HG03108 (cell line): ENCODE data around the gene SLC24A4.

ENCODE experiments used
- ATAC-seq: cut with Tn5 transposase; IDR thresholded peaks from one replicate; pipeline ENCODE4 v1.9.1; 2021; ENCODE audit warnings: moderate library complexity; ENCODE audit not compliant: unreplicated experiment

SLC24A4 gene

DNA sequence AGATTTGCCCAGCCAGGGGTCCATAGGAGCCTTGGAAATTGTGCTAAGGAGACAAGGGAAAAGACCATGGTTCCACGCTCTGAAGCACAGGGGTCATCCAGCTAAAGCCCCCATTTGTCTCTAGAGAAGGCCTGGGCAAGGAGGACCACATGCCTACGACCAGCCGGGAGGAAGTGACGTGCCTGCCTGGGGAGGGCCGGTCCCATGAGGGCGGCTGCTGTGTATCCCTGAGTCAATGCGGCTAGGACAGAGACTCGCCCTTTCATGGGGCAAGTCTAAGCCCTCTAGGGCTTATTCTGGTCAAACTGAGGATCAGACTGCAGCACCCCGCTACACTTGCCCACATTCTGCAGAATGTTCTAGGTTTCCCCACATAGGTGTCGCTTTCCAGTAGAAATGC, 170.1 kb downstream of the SLC24A4 start:
- no peak for ATAC-seq

DNA sequence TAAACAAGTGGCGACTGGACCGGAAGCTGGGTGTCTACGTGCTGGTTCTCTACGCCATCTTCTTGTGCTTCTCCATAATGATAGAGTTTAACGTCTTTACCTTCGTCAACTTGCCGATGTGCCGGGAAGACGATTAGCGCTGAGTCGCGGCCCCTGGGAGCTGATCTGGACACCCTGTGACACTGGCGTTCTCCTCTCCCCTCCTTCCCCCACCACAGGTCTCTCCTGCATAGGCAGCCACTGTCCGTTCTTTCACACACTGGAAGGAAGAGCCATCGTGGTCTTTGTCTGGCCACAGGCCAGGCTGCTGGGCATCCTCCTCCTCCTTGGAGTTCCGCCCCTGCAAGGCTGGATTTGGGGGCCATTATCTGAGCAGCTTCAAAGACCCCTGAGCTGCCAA, 170.5 kb downstream of the SLC24A4 start:
- no peak for ATAC-seq

DNA sequence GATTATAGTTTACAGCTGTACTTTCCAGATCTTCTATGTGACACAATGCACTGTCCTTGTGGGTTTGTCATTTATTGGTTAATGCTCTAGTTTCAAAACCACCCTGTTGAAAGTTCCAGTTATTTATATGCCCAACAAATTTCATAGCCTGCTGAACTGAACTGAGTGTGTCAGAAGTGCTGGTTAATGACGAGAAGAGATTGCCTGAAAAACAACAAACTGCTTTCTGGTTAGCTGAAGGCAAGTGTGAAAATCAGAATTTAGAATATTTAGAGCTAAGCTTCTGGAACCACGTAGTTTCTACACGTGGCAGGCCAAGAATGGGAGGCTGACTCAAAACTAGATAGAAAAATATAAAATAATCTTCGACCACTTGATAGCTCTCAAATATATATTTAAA, 171.5 kb downstream of the SLC24A4 start:
- ATAC-seq = no peak

DNA sequence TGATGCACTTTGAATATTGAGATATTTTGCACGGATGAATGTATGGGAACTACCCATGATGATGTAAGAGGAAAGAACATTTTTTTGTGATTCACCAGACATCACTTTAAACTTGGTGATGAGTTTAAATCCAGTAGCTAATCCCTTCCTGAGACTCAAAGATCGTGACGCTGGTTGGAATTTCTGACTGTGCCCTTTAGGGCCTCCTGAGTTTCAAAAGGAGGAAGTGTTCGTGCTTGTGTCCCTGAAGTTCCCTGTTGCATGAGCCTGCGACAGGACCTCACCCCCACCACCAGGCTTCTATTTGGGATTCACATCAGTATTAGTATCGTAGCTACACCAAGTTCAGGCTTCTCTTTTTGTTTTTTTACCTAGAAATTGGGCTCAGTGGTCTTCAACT, 172.1 kb downstream of the SLC24A4 start:
- no peak for ATAC-seq

DNA sequence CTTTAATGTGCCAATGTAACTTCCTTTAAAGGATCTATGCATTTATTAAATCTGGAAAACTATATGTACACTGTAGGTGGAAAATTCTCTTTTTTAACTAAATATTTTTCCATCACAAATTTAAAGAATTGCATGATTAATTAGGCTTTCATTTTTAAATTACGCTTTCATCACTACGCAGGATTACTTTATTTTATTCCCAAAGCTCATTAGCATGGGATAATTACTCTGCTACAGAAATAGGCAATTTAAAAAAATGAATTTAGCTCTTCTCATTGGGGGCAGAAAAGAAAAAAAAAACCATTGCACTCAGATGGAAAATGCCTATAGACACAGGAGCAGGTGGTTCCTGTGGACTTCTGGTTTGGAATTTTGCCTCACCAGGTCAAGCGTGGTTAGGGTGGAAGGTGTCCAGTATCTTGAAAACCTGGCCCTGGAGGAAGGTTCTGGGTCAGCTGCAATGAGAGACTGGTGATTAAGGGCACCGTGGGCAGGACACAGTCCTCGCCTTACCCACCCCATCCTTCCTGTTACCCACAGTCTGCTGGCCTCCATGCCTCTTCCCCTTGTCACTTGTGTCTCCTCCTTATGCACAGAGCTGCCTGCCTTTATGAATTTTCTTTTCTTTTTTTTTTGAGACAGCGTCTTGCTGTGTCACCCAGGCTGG, 173.4 kb downstream of the SLC24A4 start:
- ATAC-seq = no peak

DNA sequence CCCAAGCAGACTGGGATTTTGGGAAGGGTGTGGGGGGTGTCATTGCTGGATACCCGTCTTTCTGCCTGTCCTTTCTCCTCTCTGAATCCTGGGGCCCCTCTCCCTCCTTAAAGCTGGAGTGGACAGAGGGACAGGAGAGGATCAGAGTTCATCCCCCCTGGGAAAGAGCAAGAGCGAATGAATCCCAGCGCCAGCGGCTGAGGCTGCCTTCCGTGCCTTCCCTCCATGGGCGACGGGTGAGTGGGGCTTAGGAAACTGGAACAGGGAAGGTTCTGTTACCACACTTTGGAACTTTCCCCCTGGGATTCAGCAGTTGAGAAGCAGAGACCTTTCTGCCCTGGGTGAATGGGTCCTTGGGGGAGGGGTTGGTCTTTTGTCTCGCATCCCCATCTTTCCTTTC, 174.4 kb downstream of the SLC24A4 start:
- no peak for ATAC-seq

DNA sequence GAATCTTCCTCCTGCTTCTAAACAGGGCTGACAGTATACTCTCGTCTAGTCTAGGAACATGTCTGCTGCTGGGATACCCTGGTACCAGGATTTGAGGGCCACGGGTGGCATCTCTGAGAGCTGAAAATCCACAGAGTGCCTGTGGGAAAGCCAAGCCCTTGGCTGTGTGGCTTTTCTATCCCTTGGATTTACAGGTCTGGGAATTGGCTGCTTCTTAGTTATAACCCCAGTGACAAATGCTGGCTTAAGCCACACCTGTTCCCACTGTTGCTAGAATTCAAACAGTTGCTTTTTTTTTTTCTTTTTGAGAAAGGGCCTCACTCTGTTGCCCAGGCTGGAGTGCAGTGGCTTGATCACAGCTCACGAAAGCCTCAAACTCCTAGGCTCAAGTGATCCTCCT, 176.3 kb downstream of the SLC24A4 start:
- ATAC-seq = no peak

DNA sequence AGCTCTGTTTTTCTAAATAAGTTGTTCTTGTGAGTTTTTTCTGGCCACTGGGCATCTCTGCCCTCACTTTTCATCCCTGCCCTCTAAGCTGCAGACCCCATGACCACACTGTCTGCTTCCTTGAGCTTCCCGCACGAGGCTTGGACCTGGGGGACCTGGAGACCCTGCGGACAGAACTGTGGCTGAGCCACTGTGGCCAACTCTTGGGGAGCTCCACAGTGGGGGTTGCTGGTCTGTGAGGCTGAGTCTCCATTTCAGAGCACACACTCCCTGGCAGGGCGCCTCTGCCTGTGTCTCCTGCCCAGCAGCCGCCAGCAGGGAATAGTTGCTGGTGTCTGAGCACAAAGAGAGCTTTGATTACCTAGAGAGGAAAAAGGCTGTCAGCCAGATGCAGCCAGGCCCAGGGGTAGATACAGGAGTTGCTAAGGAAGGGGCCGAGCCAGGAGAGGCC, 177.6 kb downstream of the SLC24A4 start:
- no peak for ATAC-seq

DNA sequence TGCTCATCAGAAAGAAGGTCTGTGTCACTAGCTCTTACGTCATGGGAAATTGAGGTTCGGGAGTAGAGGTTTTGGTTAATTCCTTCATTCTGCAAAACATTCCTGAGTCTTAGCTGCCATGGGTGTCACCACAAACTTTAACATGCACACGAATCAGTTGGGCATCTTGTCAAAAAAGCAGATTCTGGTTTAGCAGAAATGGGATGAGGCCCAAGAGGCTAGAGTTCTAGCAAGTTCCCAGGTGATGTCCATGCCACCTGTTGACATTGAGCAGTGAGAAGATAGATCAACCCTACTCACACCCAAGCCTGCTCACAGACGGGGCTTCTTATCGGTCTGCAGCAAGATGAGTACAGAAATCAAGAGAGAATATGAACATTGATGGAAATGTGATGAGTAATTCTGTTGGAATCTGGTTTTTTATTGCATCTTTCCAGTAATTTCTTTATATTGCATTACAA, 179.0 kb downstream of the SLC24A4 start:
- no peak for ATAC-seq

DNA sequence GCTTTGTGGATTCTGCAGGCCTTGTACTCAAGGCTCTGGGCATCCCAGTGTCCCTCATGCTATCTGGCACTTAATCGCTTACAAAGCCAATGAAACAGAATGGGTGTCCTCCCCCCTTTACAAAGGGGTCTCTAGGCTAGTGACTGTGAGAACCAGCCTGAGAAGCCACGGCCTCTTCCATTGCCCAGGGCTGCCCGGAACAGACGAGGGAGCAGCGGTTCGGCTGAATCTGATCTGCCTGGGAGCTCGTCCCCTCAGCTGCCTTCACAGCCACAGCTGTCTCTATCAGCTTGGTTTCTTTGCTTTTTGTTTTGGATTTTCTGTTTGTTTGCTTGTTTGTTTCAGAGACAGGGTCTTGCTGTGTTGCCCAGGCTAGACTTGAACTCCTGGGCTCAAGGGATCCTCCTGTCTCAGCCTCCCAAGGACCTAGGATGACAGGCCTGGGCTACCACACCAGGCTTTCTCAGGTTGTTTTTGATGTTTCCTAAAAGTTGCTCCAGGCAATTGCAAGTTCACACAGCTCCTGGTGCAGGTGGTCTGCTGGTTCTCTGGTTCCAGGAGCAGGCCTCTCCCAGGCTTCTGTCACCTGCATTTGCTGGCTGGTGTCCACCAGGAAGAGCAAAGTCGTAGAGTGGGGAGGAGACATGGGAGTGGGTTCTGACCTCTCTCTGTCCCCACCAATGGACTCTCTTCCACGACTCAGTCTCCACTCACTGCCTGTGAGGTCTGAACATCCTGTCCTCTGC, 179.7 kb downstream of the SLC24A4 start:
- no peak for ATAC-seq

DNA sequence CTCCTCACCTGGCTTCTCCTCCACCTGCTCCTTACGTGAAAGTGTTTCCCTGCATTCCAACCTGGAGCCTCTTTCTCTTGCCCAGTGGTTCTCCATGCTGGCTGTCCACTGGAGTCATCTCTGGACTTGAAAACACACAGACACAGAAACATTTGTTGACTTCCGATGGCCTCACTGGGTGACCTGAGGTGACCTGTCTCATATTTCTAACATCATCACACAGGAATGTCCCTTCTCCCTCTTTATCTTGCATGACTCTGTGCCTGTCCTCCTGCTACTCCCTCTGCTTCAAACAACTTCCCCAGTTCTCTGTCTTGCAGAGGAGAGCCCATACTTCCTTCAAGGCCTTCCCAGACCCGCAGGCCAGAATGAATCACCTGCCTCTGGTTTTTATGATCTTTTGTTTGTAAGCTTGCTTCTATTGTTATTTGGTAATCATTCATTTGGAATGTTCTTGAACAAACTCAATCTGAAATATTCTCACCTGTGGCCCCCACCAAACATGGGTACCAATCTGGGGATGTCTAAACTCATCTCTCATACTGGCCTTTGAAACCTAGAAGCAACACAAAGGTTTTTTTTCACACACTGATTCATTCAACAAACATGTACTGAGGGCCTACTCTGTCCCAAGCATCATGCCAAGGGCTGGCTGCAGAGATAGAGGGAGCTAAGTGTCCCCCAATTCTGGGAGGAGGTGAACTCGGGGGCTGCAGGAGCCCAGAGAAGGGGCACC, 181.0 kb downstream of the SLC24A4 start:
- no peak for ATAC-seq

DNA sequence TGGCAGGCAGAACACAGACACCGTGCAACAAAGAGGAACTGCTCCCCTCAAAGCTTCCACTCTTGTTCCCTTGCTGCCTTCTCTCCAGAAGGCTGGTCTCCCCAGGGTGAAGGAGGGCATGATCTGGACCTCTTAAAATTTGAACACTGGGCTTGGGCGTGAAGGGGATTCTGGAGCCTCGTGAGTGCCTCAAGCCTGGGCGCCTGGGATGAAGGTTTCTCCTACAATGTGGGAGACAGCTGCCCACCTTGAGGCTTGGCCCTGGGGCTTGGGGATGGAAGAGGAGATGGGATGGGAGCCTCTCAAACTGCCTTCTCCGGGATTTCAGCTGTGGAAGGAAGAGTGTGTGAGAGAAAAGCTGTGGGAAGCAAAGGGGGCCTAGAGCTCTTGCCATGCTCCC, 182.9 kb downstream of the SLC24A4 start:
- no peak for ATAC-seq

DNA sequence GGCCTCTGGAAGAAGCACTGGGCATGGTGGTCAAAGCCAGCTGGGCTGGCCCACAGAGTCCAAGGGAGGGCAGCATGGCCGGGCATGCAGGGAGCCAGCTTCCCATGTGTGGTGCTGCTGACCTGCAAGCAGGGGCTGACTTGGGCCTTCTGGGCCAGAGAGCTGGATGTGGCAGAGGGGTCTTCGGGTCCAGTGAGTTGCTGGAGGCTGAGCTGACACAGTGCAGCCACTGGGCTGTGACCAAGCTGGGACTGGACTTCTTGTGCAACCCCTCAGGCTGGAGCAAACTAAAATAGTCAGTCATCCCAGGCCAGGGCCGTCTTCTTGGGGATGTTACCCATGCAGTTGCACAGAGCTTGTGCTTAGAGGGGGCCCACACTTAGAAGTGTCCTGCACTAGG, 183.3 kb downstream of the SLC24A4 start:
- no peak for ATAC-seq

DNA sequence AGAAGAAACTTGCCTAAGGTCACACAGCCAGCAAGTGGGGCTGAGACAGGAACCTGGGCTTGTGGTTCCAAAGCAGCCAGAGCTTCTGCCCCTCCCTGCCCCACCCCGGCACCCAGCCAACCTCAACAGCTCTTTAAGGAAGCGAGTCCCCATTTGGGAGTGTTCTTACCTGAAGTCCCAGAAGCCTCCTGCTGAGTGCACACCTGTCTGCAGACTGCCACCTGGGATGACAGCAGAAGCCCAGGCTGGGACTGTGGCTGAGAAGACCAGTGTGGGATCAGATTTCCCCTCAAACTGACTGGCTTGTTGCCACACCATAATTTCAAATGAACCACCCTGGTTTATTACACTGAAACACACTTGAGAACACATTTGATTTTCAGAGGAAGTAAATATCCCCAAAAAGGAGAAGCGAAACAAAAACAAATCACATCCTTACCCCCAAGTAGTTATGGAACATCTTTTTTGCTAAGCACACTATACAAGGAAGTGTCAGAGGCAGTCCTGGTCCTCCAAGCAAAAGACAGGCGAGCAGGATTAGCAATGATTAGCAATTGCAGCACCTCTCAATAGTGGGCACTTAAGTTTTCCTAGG, 184.3 kb downstream of the SLC24A4 start:
- peak; percentile 75 for ATAC-seq

DNA sequence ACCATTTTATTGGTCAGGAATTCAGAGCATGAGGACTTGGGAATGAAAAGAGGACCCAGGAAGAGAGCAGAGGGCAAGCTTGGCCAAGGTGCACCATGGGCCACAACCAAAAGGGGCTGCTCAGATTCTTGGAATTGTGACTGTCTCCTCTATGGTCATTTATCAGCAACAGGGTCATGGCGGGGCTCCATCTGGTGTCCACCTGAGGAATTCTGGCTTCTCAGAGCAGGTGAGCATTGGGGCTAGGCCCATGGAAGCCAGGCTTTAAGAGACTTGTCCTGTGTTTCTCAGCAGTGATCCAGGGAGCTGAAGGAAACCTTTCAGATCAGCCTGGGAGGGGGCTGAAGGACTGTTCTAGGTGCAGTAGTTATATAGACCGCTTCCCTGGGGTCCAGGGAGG, 188.0 kb downstream of the SLC24A4 start:
- ATAC-seq = no peak

DNA sequence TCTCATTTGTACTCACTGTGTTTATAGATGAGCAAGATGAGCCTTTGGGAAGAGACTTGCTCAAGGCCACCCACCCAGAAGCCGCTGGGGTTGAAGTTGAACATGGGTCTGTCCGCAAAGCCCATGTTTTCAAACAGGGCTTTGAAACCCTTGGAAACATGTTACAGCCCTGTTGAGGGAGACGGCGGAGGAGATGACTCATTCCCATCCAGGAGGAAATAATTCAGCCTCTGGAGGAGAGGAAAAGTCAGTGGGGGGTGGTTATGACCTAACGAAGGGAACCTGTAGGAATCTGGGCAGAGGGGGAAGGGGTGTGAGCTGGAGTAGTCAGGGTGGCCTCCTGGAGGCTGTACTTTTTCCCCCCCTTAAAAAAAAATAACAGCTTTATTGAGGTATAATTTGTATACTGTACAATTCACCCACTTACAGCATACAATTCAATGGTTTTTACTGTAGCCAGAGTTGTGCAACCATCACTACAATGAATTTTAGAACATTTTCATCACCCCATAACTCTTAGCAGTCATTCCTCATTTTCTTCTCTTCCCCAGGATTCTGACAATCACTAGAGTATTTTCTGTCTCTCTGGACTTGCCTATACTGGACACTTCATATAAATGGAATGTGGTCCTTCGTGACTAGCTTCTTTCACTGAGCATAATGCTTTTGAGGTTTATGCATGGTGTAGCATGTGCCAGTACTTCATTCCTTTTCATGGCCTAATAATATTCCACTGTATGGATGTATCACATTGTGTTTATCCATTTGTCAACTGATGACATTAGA, 188.7 kb downstream of the SLC24A4 start:
- no peak for ATAC-seq

DNA sequence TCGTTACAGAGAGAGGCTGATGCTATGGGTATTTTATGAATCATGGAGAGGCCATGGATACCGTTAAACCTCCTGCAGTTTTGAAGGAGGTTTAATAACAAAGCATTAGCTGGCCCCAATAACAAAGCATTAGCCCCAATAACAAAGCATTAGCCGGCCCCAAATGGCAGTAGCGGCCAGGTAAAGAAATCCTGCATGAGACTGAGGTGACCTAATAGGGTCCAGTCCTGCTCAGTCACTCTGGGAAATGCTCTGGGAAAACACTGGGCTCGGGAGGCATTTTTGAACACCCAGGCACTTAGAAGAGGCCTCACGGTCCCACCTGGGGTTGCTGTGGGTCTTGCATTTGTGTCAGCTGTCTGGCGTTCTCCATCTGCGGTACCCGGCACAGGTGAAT, 189.8 kb downstream of the SLC24A4 start:
- ATAC-seq = no peak

DNA sequence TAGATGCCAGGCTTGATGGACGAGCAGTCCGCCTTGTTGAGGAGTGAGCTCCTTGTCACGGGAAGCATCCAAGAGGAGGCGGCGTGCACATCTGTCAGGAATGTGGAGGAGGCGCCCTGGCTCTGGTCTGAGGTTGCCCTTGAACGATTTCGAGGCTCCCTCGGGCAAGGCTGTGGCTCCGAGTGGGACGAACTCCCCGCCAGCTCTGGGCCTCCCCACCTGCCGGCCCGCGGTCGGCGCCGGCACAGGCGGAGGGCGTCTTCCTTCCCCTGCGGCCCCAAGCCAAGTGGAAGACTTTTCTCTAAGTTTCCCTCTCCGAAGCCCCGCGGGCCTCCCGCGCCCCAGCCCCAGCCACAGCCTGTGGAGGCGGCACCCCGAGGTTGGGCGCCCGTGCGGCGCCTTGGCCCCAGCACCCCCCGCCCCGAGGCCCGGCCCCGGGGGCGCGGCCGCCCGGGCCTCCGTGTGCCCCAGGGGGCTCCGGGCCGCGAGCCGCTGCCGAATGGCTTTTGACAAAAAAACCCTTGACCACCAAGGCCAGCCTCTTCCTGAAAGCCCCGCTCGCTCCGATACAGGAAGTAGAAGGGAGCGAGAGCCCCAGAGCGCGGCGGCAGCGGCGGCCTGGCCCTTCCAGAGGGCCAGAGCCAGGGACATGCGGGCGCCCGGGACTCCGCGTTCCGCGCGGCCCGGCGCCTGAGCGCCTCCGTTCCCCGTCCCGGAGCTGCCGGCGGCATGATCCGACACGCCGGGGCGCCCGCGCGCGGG, 190.4 kb downstream of the SLC24A4 start, which contains the start of gene RIN3:
Gene RIN3, plus strand, starts transcription at position 578 of the 762 bp plus-strand sequence. Its CDS starts 152 bp downstream, at position 730.
- peak; percentile 60 for ATAC-seq

DNA sequence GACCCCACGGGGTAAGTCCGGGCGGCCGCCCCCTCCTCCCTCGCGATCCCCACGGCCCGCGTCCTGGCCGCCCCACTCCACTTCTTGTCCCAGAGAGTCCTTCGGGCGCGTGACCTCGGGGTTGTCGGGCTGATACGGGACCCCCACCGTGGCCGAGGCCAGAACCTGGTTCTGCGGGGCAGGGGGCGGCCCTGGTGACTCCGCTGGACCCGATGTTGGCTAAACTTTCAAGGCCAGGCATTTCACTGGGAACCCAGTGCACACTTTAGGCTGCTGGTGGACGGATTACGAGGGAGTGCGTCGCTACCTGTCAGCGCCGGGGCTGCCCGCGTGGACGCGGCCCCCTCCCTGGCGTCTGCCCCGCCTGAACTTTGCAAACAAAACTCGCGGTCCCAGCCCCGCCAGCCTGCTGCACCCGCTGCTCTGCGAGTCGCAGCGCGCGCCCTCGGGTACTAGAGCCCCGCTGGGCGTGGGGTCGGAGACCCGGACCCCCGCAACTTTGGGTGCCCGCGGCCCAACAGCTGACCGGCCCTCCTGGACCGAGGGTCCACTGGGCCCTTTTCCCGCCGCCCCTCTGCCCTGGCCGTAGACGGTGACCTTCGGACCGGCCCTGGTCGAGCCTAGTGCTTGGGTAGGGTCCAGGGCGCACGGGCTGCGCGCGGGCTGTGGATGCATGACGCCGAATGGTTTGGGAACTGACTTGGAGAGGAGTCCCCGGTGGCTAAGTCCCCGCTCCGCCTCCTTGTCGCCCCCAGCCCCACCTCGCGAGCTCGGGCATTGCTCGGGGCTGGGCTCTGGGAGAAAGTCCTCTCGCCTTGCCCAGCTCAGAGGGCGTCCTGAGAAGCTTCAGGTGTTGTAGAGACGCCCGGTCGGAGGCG, 191.2 kb downstream of the SLC24A4 start:
- ATAC-seq = no peak
